Skeletal muscle satellite cell (primary cell): Measurements from ENCODE around the gene PDCD5. TPM values are rescaled to one million over a fixed set of nuclear protein-coding genes. Genes with fewer than 3 reads are reported as not detected.
"Not testable (repeated sequence)": the region's sequence is repeated elsewhere in the genome, so short reads cannot be mapped to it uniquely, and the experiment has no call there.

Source experiments
- H3K27me3 ChIP-seq: 2 replicates; pipeline ENCODE4 v1.7.0; 2013; ENCODE audit warnings: low read length; ENCODE audit not compliant: control insufficient read depth, insufficient read depth
- H3K36me3 ChIP-seq: 2 replicates; pipeline ENCODE4 v1.7.0; 2013; ENCODE audit warnings: mild to moderate bottlenecking, control low read depth, low read length; ENCODE audit not compliant: insufficient read depth
- H3K4me1 ChIP-seq: 2 replicates; pipeline ENCODE4 v1.7.0; 2013; ENCODE audit warnings: low read length; ENCODE audit not compliant: control insufficient read depth, insufficient read depth
- H3K4me2 ChIP-seq: 2 replicates; pipeline ENCODE4 v1.7.0; 2013; ENCODE audit warnings: mild to moderate bottlenecking, low read length
- H3K4me3 ChIP-seq: 2 replicates; pipeline ENCODE4 v1.7.0; 2013; ENCODE audit warnings: low read length
- H3K9ac ChIP-seq: 2 replicates; pipeline ENCODE4 v1.7.0; 2013; ENCODE audit warnings: mild to moderate bottlenecking, low read depth, low read length, moderate library complexity
- H3K9me3 ChIP-seq: replicated peaks from 2 replicates; pipeline ENCODE4 v1.7.0; 2013; ENCODE audit warnings: mild to moderate bottlenecking, control low read depth, low read length
- total RNA-seq: library from RNA; depleted of rRNA; stranded (reverse); fragments of >200 nt; gene quantifications from 2 replicates; pipeline ENCODE4 v1.2.3, GENCODE V29; 2012; rRNA removed

Gene PDCD5, protein sequence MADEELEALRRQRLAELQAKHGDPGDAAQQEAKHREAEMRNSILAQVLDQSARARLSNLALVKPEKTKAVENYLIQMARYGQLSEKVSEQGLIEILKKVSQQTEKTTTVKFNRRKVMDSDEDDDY
- 194 and 206 TPM in 2 replicates for total RNA-seq

DNA sequence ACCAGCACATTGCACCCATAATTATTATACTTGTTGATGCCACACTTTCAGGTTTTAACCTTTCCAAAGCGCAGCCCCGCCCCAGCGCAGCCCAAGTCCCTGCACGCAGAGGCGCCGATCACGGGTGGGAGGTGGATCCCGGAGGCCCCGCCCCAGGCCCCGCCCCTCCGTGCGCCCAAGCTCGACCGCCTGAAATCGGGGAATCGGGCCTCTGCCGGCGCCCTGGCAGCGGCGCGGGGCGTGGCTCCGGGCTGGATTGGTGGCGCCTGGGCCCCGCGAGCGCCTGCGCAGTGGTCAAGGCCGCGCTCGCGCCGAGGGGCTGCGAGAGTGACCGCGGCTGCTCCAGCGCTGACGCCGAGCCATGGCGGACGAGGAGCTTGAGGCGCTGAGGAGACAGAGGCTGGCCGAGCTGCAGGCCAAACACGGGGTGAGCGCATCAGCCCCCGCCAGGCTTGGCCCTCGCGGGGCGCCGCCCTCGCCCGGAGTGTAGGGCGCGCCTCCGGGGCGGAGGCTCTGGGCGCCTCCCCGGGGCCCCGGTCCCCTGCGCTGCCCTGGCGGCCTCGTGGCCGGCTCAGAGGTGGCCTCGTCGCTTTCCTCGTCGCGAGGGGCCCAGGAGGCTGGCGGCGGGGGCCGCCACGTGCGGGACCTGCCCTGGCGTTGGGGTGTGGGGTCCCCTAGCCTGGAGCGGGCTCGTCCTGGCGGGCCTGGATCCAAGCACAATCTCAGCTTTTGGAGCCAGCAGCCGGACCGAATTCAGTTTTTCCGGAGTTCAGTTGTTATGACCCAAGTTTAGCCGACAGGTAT is at the start of gene PDCD5:
TSS of gene PDCD5 (plus strand) at position 290 of the 804 bp plus-strand sequence. CDS start at position 362, 72 bp downstream.
- Histone ChIP-seq H3K4me1 (peaks cover 13% of the 10 kb centered on the region), H3K4me2 (peak within 1 kb of the TSS; percentile 95), H3K9me3 (no peaks in the 10 kb centered on the region), H3K36me3 (peaks cover 32% of the 10 kb centered on the region), H3K27me3 (peaks cover 4% of the 10 kb centered on the region), H3K4me3 (peak within 1 kb of the TSS; percentile 96), H3K9ac (peak within 1 kb of the TSS; percentile 99)

DNA sequence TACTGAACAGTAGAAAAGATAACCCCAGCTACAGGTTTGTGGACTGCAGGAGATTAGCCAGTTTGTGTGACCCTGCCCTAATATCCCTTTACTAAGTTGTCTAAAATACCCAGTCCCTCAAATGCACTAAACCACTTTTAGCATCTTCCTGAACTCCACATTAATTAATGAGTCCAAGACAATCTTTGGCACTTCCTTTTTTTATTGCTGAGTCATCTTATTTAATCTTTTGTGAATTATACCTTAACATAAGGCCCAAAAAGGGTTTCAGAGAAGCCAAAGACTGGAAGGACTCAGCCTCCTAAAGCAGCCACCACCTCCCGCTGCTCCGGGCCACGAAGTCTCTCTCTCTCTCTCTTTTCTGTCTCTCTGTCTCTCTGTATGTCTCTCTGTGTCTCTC is 48.8 kb upstream of the PDCD5 start:
- no peak overlapping the region for H3K4me3 ChIP-seq
- H3K4me2 ChIP-seq, result no peak overlapping the region
- H3K27me3 ChIP-seq, result no peaks in the 10 kb centered on the region
- H3K4me1 ChIP-seq, result no peaks in the 10 kb centered on the region
- H3K9ac ChIP-seq, result no peak overlapping the region
- no peaks in the 10 kb centered on the region for H3K36me3 ChIP-seq
- no peaks in the 10 kb centered on the region for H3K9me3 ChIP-seq

DNA sequence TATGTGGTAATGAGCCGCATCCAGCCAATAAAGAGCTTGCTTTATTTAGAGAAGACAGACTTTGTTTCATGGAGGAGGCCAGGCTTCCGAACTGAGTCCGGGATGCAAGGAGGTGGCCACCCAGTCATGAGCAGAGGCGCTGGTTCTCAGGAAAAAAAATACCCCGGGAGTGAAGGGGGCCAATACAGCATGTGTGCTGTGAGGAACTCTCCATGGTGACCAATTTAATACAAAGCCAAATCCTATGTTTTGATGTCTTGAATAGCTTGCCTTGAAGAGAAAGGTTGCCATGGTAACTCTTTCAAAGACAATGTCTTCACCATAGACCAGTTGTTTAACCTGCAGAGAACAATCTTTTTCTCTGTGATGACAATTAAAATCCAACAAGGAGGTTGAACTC is 43.4 kb upstream of the PDCD5 start:
- no peaks in the 10 kb centered on the region for H3K36me3 ChIP-seq
- H3K4me3 ChIP-seq, result no peak overlapping the region
- H3K4me2 ChIP-seq, result no peak overlapping the region
- H3K27me3 ChIP-seq, result no peaks in the 10 kb centered on the region
- H3K9me3 ChIP-seq, result no peaks in the 10 kb centered on the region
- no peaks in the 10 kb centered on the region for H3K4me1 ChIP-seq
- no peak overlapping the region for H3K9ac ChIP-seq

DNA sequence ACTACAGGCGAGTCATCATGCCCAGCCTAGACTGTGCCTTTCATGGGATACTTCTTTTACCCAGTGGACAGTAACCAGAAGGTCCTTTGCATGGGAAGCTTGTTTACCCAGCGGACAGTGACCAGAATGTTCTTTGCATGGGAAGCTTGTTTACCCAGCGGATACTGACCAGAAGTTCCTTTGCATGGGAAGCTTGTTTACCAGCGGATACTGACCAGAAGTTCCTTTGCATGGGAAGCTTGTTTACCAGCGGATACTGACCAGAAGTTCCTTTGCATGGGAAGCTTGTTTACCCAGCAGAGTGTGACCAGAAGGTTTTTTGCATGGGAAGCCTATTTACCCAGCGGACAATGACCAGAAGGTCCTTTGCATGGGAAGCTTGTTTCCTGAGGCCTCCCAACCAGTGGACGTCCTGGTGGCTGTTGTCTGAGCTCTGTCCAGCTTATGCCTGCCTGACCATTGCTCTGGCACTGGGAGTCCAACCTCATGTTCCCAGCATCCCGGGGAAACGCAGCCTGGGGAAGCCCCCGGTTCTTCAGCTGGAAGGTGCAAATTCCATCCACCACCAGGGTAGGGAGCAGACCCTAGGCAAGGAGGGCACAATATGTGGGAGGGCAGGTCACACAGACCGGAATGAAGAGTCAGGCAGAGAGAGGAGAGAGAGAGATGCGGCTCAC is 41.6 kb upstream of the PDCD5 start:
- Histone ChIP-seq H3K9me3 (no peaks in the 10 kb centered on the region), H3K9ac (no peak overlapping the region), H3K4me3 (no peak overlapping the region), H3K36me3 (no peaks in the 10 kb centered on the region), H3K4me1 (no peaks in the 10 kb centered on the region), H3K27me3 (no peaks in the 10 kb centered on the region), H3K4me2 (no peak overlapping the region)

DNA sequence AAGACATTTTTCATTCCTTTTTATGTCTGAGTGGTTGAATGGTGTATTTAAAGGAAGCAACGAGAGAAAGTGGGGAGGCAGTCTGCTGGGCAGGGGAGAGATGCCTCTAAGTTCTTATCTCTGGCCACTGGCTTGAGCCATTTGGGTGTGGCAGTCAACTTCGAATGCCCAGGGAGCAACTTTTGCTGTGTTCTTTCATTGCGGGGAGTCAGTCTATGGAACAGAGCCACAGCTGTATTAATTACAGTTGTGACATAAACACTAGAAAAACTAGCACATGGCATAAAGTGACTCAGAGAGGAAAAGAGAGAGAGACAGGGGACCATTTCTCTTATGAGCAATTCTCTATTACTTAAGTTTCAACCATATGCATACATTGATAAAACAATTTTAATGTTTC is 40.4 kb upstream of the PDCD5 start:
- Histone ChIP-seq H3K36me3 (no peaks in the 10 kb centered on the region), H3K9me3 (no peaks in the 10 kb centered on the region), H3K27me3 (no peaks in the 10 kb centered on the region), H3K4me2 (no peak overlapping the region), H3K9ac (no peak overlapping the region), H3K4me1 (no peaks in the 10 kb centered on the region), H3K4me3 (no peak overlapping the region)

DNA sequence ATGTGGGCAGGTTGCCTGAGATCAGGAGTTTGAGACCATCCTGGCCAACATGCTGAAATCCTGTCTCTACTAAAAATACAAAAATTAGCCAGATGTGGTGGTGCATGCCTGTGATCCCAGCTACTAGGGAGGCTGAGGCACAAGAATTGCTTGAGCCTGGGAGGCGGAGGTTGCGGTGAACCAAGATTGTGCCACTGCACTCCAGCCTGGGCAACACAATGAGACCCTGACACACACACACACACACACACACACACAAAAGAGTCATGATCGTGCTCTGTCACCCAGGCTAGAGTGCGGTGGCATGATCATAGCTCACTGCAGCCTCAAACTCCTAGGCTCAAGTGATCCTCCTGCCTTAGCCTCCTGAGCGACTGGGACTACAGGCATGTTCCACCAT is 39.6 kb upstream of the PDCD5 start:
- H3K9me3 ChIP-seq, H3K36me3 ChIP-seq, H3K4me2 ChIP-seq, H3K27me3 ChIP-seq, H3K4me1 ChIP-seq, H3K9ac ChIP-seq, H3K4me3 ChIP-seq: not testable (repeated sequence)

DNA sequence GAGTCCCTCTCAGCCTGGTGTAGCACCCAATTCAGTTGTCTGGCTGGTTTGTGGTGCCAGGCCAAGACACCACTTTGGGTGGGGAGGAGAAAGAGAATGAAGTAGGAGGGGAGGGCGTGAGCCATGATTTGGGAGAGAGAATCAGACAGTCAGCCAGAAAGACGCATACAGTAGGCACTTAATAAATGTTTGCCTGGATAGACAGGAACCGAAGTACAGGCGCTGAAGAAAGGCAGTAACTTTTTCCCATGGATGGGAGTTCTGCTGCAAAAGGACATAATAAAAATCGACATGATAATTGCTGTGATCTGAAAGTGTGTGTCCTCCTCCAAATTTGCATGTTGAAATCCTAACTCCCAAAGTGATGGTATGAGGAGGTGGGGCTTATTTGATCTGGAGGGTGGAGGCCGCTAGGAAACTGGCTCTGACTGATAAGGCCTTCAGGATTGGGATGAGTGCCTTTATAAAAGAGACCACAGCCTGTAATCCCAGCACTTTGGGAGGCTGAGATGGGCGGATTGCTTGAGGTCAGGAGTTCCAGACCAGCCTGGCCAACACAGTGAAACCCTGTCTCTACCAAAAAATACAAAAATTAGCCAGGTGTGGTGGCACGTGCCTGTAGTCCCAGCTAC is 38.4 kb upstream of the PDCD5 start:
- Histone ChIP-seq H3K36me3 (no peaks in the 10 kb centered on the region), H3K4me1 (no peaks in the 10 kb centered on the region), H3K4me2 (no peak overlapping the region), H3K9me3 (no peaks in the 10 kb centered on the region), H3K4me3 (no peak overlapping the region), H3K27me3 (no peaks in the 10 kb centered on the region), H3K9ac (no peak overlapping the region)

DNA sequence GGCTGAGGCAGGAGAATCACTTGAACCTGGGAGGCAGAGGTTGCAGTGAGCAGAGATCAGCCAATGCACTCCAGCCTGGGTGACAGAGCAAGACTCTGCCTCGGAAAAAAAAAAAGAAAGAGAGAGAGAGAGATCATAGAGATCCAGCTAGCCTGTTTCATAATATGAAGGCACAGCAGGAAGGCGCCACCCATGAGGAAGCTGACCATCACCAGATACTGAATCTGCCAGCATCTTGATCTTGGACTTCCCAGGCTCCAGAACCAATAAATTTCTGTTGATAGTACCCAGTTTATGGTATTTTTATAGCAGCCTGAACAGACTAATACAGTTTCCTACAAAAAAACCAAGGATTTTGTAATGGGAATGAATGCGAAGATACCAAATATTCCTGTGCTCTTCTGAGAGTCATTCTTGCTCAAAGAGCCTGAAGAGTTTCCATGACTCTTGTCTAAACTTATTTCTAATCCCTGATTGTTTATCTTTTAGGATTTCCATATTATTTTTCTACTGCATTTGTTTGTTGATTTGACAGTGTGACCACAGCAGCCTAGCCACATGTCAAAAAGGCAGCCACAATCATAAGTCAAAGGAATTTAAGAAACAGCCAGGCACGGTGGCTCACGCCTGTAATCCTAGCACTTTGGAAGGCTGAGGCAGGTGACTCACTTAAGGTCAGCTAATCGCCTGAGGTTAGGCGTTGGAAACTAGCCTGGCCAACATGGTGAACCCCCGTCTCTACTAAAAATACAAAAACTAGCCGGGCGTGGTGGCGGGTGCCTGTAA is 37.7 kb upstream of the PDCD5 start:
- Histone ChIP-seq H3K9me3 (no peaks in the 10 kb centered on the region), H3K4me2 (no peak overlapping the region), H3K27me3 (no peaks in the 10 kb centered on the region), H3K9ac (no peak overlapping the region), H3K4me1 (no peaks in the 10 kb centered on the region), H3K4me3 (no peak overlapping the region), H3K36me3 (no peaks in the 10 kb centered on the region)

DNA sequence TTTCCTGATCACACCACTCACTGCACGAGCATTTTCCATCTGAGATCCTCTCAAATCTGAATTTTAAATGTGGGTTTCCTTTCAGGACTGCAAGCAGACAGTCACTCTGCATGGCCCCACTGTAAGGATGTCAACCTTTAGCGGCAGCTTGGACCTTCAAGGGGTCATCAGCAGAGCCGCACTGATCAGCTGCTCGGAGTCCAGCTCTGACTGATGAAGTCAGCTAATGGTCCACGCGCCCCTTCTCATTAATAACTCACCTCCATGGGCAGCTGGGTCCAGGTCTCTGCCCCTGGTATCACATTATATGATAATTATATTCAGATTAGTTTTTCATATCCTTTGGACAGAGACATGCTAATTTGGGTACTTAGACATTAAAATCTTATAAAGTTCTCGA is 36.1 kb upstream of the PDCD5 start:
- Histone ChIP-seq H3K4me3 (no peak overlapping the region), H3K4me1 (no peaks in the 10 kb centered on the region), H3K36me3 (no peaks in the 10 kb centered on the region), H3K4me2 (no peak overlapping the region), H3K9me3 (no peaks in the 10 kb centered on the region), H3K9ac (no peak overlapping the region), H3K27me3 (no peaks in the 10 kb centered on the region)

DNA sequence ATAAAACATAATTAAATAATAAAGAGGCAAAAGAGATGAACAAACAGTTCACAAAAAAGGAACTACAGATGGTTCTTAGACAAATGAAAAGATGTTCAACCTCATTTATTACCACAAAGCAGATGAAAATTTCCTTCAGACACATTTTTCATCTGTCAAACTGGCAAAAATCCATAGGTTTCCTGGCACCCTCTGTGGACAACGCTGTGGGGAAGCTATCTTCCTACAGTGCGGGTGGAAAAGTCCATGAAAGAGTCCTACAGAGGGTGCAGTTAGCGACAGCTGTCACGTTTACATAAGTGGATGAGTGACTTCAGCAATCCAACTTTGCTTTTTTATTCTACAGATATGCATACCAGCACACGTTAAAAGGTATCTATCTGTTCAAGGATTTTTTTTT is 30.3 kb upstream of the PDCD5 start:
- H3K4me1 ChIP-seq, result no peaks in the 10 kb centered on the region
- no peak overlapping the region for H3K4me3 ChIP-seq

DNA sequence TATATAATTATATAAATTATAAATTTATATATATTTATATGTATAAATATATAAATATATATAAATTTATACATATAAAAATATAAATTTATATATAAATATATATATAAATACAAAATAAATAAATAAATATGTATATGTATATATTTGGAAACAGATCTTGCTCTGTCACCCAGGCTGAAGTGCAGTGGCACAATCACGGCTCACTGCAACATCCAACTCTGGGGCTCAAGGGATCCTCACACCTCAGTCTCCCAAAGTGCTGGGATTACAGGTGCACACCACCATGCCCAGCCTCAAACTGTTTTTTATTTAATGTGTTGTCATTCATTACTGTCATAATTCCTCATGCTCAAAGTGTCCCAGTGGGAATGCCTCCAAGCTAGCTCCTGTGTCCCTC is 25.2 kb upstream of the PDCD5 start:
- H3K27me3 ChIP-seq, result peaks cover 12% of the 10 kb centered on the region
- H3K36me3 ChIP-seq, result no peaks in the 10 kb centered on the region
- no peak overlapping the region for H3K4me2 ChIP-seq
- no peak overlapping the region for H3K9ac ChIP-seq
- no peaks in the 10 kb centered on the region for H3K4me1 ChIP-seq
- no peak overlapping the region for H3K4me3 ChIP-seq
- no peaks in the 10 kb centered on the region for H3K9me3 ChIP-seq

More for the DNA sequence above, 30.3 kb upstream of the PDCD5 start:
- Histone ChIP-seq H3K9me3 (no peaks in the 10 kb centered on the region), H3K4me2 (no peak overlapping the region), H3K27me3 (no peaks in the 10 kb centered on the region), H3K36me3 (no peaks in the 10 kb centered on the region), H3K9ac (no peak overlapping the region)
